PC-3 (cell line): Measurements from ENCODE around the gene PNO1. TPM values are rescaled to one million over a fixed set of nuclear protein-coding genes. Genes with fewer than 3 reads are reported as not detected.
A peak's percentile ranks its signal among the peaks of the same experiment; 100 is the strongest.
"Not testable (repeated sequence)": the region's sequence is repeated elsewhere in the genome, so short reads cannot be mapped to it uniquely, and the experiment has no call there.

Experiments
- ATAC-seq: fragments of 200-7000 bp; cut with Tn5 transposase; 2 replicates; pipeline ENCODE4 v1.9.1; 2020; ENCODE audit warnings: mild to moderate bottlenecking, moderate library complexity
- BruUV-seq: library from RNA; stranded (reverse); fragments of 400-500 nt; replicated peaks from 2 replicates; lab custom pipeline; 2021; lab: Mats Ljungman, UMichigan
- CTCF ChIA-PET: fragments of 300-600 bp; sonication (Branson Sonifier 250); formaldehyde crosslinking; loops from one replicate; lab custom pipeline; 2022; ENCODE audit warnings: antibody characterized with exemption; lab: Charles Lee
- POLR2A ChIA-PET: fragments of 300-600 bp; sonication (Branson Sonifier 250); formaldehyde crosslinking; loops from one replicate; lab custom pipeline; 2022; ENCODE audit warnings: antibody characterized with exemption; ENCODE audit not compliant: unreplicated experiment; lab: Charles Lee
- DNase-seq: peaks from one replicate; pipeline ENCODE4 v3.0.0-alpha.2; 2015
- H2AFZ ChIP-seq: fragments of 300-600 bp; sonication (generic); 2 replicates; pipeline ENCODE4 v1.6.0; 2016; ENCODE audit warnings: antibody characterized with exemption, low read length
- H3F3A ChIP-seq: fragments of 300-600 bp; sonication (generic); one replicate; pipeline ENCODE4 v1.6.0; 2017; ENCODE audit warnings: antibody characterized with exemption, low read length, control low read depth, mild to moderate bottlenecking; ENCODE audit not compliant: unreplicated experiment
- H3K27ac ChIP-seq: fragments of 300-600 bp; sonication (generic); 2 replicates; pipeline ENCODE4 v1.5.1; 2016; ENCODE audit warnings: mild to moderate bottlenecking, low read length
- H3K27me3 ChIP-seq: fragments of 300-600 bp; sonication (generic); 2 replicates; pipeline ENCODE4 v1.6.1; 2016; ENCODE audit warnings: low read length, mixed read lengths
- H3K36me3 ChIP-seq: fragments of 300-600 bp; sonication (generic); 2 replicates; pipeline ENCODE4 v1.6.1; 2016; ENCODE audit warnings: low read depth, mixed run types, low read length, mixed read lengths
- H3K4me1 ChIP-seq: fragments of 300-600 bp; sonication (generic); 2 replicates; pipeline ENCODE4 v1.5.1; 2016; ENCODE audit warnings: low read length; ENCODE audit not compliant: insufficient read depth
- H3K4me2 ChIP-seq: fragments of 300-600 bp; sonication (generic); 2 replicates; pipeline ENCODE4 v1.6.0; 2016; ENCODE audit warnings: low read length
- H3K4me3 ChIP-seq: fragments of 300-600 bp; sonication (generic); 2 replicates; pipeline ENCODE4 v1.5.1; 2016; ENCODE audit warnings: mild to moderate bottlenecking, low read length, mixed read lengths
- H3K79me2 ChIP-seq: fragments of 300-600 bp; sonication (generic); 2 replicates; pipeline ENCODE4 v1.6.1; 2017; ENCODE audit warnings: low read length, mixed read lengths
- H3K9ac ChIP-seq: fragments of 300-600 bp; sonication (generic); 2 replicates; pipeline ENCODE4 v1.6.0; 2016; ENCODE audit warnings: mild to moderate bottlenecking, low read length
- H3K9me2 ChIP-seq: fragments of 300-600 bp; sonication (generic); replicated peaks from 2 replicates; pipeline ENCODE4 v1.6.1; 2016; ENCODE audit warnings: mixed run types, low read length, mixed read lengths
- H3K9me3 ChIP-seq: fragments of 300-600 bp; sonication (generic); 2 replicates; pipeline ENCODE4 v1.6.1; 2016; ENCODE audit warnings: low read length, mixed read lengths
- H4K20me1 ChIP-seq: fragments of 300-600 bp; sonication (generic); 2 replicates; pipeline ENCODE4 v1.6.1; 2016; ENCODE audit warnings: low read length, mixed read lengths
- EZH2 ChIP-seq: fragments of 300-600 bp; sonication (generic); IDR thresholded peaks from one replicate; pipeline ENCODE4 v1.6.1; 2017; ENCODE audit warnings: antibody characterized with exemption, mild to moderate bottlenecking, low read length; ENCODE audit not compliant: unreplicated experiment
- EZH2phosphoT487 ChIP-seq: fragments of 300-600 bp; sonication (generic); IDR thresholded peaks from 2 replicates; pipeline ENCODE4 v1.6.1; 2018; ENCODE audit warnings: mild to moderate bottlenecking, antibody characterized with exemption, low read length, borderline replicate concordance
- intact Hi-C: fragments of 100-400 bp; cut with micrococcal nuclease; formaldehyde crosslinking; loops from 2 replicates; pipeline ENCODE4 v1.9.0; 2023
- total RNA-seq: library from RNA; depleted of rRNA; stranded (reverse); fragments of >200 nt; gene quantifications from 2 replicates; pipeline ENCODE4 v1.2.3, GENCODE V29; 2014
- TF ChIP-seq, protein P1 (sequence below): fragments of 300-600 bp; sonication (generic); conservative IDR thresholded peaks from 2 replicates; pipeline ENCODE4 v1.5.1; 2017; ENCODE audit warnings: antibody characterized with exemption, low read depth, mild to moderate bottlenecking, low read length

Gene PNO1
- total RNA-seq, 1 experiment from 2014 or later, result 50.8 TPM

DNA sequence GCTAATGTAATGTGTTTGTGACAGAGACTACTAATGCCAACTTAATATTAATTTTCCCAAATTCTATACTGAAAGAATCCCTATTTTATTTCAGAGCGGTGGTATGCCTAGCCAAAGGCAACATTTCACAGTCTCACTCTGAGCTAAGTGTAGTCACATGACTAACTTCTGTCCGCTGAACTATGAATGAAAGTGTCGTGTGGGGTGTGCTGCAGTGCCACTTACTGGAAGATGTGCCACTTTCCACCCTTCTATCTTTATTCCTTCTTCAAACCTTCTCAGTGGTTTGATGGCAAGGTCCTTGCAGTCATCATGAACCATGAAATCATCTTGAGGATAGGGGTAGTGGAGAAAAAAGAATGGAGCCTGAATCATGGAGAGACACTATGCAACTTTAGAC is 47.6 kb upstream of the PNO1 start:
- ChIA-PET POLR2A (interaction anchor here (0.7 kb wide), 2 partner anchors 12 to 323 kb away, joined by 3 to 4 read pairs; no protein-coding TSS in a partner anchor), CTCF (no interaction called here)
- Histone ChIP-seq H4K20me1 (no peaks in the 10 kb centered on the region), H3K4me2 (no peak overlapping the region), H3K36me3 (0 out of 2 replicates have a peak, but pooled peaks cover 3% of the 10 kb centered on the region), H3K27ac (no peak overlapping the region), H3K27me3 (no peaks in the 10 kb centered on the region), H3K9me2 (no peaks in the 10 kb centered on the region), H3K4me1 (no peaks in the 10 kb centered on the region), H3K4me3 (no peak overlapping the region), H2AFZ (no peak overlapping the region), H3K9ac (no peak overlapping the region), H3K9me3 (peaks cover 14% of the 10 kb centered on the region), H3K79me2 (no peaks in the 10 kb centered on the region), H3F3A (no peaks in the 10 kb centered on the region)
- TF ChIP-seq EZH2phosphoT487, result no peak
- TF ChIP-seq, protein P1, sequence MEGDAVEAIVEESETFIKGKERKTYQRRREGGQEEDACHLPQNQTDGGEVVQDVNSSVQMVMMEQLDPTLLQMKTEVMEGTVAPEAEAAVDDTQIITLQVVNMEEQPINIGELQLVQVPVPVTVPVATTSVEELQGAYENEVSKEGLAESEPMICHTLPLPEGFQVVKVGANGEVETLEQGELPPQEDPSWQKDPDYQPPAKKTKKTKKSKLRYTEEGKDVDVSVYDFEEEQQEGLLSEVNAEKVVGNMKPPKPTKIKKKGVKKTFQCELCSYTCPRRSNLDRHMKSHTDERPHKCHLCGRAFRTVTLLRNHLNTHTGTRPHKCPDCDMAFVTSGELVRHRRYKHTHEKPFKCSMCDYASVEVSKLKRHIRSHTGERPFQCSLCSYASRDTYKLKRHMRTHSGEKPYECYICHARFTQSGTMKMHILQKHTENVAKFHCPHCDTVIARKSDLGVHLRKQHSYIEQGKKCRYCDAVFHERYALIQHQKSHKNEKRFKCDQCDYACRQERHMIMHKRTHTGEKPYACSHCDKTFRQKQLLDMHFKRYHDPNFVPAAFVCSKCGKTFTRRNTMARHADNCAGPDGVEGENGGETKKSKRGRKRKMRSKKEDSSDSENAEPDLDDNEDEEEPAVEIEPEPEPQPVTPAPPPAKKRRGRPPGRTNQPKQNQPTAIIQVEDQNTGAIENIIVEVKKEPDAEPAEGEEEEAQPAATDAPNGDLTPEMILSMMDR, result peak; percentile 25; the same call in 1 of the 2 replicates
- TF ChIP-seq EZH2, result no peak
- peak; percentile 12 for DNase-seq
- intact Hi-C loops, result no loop called here
- ATAC-seq, result no peak
- no TSS peak for BruUV-seq

DNA sequence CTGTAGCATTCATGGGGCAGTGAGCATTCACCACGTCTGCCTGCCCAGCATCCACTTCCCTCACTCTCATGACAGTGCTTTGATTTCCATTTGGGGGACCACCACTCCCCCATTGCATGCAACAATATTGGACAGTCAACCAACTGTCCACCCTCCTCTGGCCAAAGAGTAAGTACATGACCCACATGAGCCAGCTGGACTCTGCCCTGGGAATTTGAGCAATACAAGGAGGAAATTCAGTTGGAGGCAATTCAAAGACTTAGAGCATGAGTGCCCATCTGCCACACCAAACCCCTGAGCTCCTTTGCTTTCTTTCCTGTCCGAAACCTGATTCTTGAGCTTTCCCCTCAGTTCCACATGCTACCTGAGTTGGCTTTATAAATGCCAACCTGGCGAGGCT is 41.7 kb upstream of the PNO1 start:
- no peaks in the 10 kb centered on the region for H4K20me1 ChIP-seq
- H2AFZ ChIP-seq, result no peak overlapping the region
- H3K27ac ChIP-seq, result no peak overlapping the region
- ATAC-seq (no peak), DNase-seq (no peak)
- no peak overlapping the region for H3K4me3 ChIP-seq
- ChIA-PET POLR2A (no interaction called here), CTCF (no interaction called here)
- no peak overlapping the region for H3K4me2 ChIP-seq
- H3K79me2 ChIP-seq, result no peaks in the 10 kb centered on the region
- H3K9me3 ChIP-seq, result no peaks in the 10 kb centered on the region
- H3K9me2 ChIP-seq, result no peaks in the 10 kb centered on the region
- no peak for TF ChIP-seq EZH2phosphoT487
- no peak for TF ChIP-seq EZH2
- TF ChIP-seq, protein P1, result no peak
- no peaks in the 10 kb centered on the region for H3K27me3 ChIP-seq
- no peaks in the 10 kb centered on the region for H3K36me3 ChIP-seq
- no TSS peak for BruUV-seq
- H3K9ac ChIP-seq, result no peak overlapping the region
- H3F3A ChIP-seq, result no peaks in the 10 kb centered on the region
- intact Hi-C loops, result no loop called here
- no peaks in the 10 kb centered on the region for H3K4me1 ChIP-seq

DNA sequence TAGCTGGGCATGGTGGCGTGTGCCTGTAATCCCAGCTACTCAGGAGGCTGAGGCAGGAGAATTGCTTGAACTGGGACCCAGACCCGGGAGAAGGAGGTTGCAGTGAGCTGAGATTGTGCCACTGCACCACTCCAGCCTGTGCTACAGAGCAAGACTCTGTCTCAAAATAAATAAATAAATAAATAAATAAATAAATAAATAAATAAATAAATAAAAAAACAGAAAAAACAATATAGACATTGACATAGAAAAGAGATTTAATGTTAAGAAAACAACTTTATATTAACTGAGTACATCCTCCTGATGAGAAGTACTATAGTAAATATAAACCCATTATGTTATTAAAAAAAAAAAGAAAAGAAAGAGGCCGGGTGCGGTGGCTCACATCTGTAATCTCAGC is 39.8 kb upstream of the PNO1 start:
- H3F3A ChIP-seq, H3K4me2 ChIP-seq, ATAC-seq, H3K36me3 ChIP-seq, BruUV-seq, H3K4me1 ChIP-seq, intact Hi-C loops, H3K27me3 ChIP-seq, DNase-seq, H3K9me3 ChIP-seq, POLR2A ChIA-PET, H2AFZ ChIP-seq, CTCF ChIA-PET, H3K9me2 ChIP-seq, H3K9ac ChIP-seq, H4K20me1 ChIP-seq, H3K27ac ChIP-seq, H3K4me3 ChIP-seq, H3K79me2 ChIP-seq: not testable (repeated sequence)
